Panc1 (cell line): Measurements from ENCODE around the gene COL5A2. TPM values are rescaled to one million over a fixed set of nuclear protein-coding genes. Genes with fewer than 3 reads are reported as not detected.

Source experiments
- ATAC-seq: fragments of 200-7000 bp; cut with Tn5 transposase; 2 replicates; pipeline ENCODE4 v1.9.1; 2020; ENCODE audit warnings: mild to moderate bottlenecking, moderate library complexity
- BruUV-seq: library from RNA; stranded (reverse); fragments of 400-500 nt; replicated peaks from 2 replicates; lab custom pipeline; 2021; lab: Mats Ljungman, UMichigan
- CTCF ChIA-PET: fragments of 300-600 bp; sonication (Branson Sonifier 250); formaldehyde crosslinking; loops from one replicate; lab custom pipeline; 2022; ENCODE audit warnings: antibody characterized with exemption; lab: Charles Lee
- POLR2A ChIA-PET: fragments of 300-600 bp; sonication (Branson Sonifier 250); formaldehyde crosslinking; loops from one replicate; lab custom pipeline; 2022; ENCODE audit warnings: antibody characterized with exemption; lab: Charles Lee
- DNase-seq: peaks from one replicate; pipeline ENCODE4 v3.0.0-alpha.2; 2010; ENCODE audit warnings: low read depth, low spot score
- H3K27ac ChIP-seq: 2 replicates; pipeline ENCODE4 v1.5.1; 2011; ENCODE audit warnings: mild to moderate bottlenecking, low read length, inconsistent platforms
- H3K27me3 ChIP-seq: fragments of 200-500 bp; sonication (Bioruptor generic); 2 replicates; pipeline ENCODE4 v1.6.0; 2014; ENCODE audit warnings: low read length, inconsistent platforms; ENCODE audit not compliant: control insufficient read depth, insufficient read depth
- H3K36me3 ChIP-seq: fragments of 200-500 bp; sonication (Bioruptor generic); 2 replicates; pipeline ENCODE4 v1.5.1; 2014; ENCODE audit warnings: inconsistent platforms, mild to moderate bottlenecking, low read length, moderate library complexity; ENCODE audit not compliant: control insufficient read depth, insufficient read depth
- H3K4me1 ChIP-seq: 2 replicates; pipeline ENCODE4 v1.5.1; 2011; ENCODE audit warnings: inconsistent platforms, mild to moderate bottlenecking, low read length, moderate library complexity; ENCODE audit not compliant: control insufficient read depth, insufficient read depth
- H3K4me3 ChIP-seq, 2 experiments: 2 replicates each; pipeline ENCODE4 v1.5.1; 2011 to 2012; ENCODE audit warnings: low read depth in 2 of 2, low read length in 2 of 2, mild to moderate bottlenecking in 2 of 2, inconsistent platforms in 1 of 2, moderate library complexity in 1 of 2
- H3K9me3 ChIP-seq: fragments of 200-500 bp; sonication (Bioruptor generic); 2 replicates; pipeline ENCODE4 v1.5.1; 2014; ENCODE audit warnings: low read depth, mild to moderate bottlenecking, inconsistent platforms, low read length, moderate library complexity; ENCODE audit not compliant: control insufficient read depth, insufficient read depth
- CTCF ChIP-seq: fragments of 450-650 bp; IDR thresholded peaks from 2 replicates; pipeline ENCODE4 v1.5.1; 2017; ENCODE audit warnings: mild to moderate bottlenecking
- POLR2AphosphoS5 ChIP-seq: IDR thresholded peaks from 2 replicates; pipeline ENCODE4 v1.6.1; 2012; ENCODE audit warnings: mild to moderate bottlenecking, low read depth, low read length, moderate library complexity
- REST ChIP-seq, 2 experiments: IDR thresholded peaks; 2 replicates each; pipeline ENCODE4 v1.6.1; 2011 to 2012; ENCODE audit warnings: low read depth in 2 of 2, control low read depth in 1 of 2, low read length in 1 of 2, mild to moderate bottlenecking in 1 of 2, moderate library complexity in 1 of 2; ENCODE audit not compliant: insufficient read depth in 1 of 2
- SIN3A ChIP-seq: IDR thresholded peaks from 2 replicates; pipeline ENCODE4 v1.6.1; 2012; ENCODE audit warnings: low read depth, mild to moderate bottlenecking, low read length, moderate library complexity, borderline replicate concordance; ENCODE audit not compliant: insufficient read depth
- TCF7L2 ChIP-seq: IDR thresholded peaks from 2 replicates; pipeline ENCODE4 v1.6.1; 2011; ENCODE audit warnings: mild to moderate bottlenecking, low read depth, low read length, inconsistent platforms
- in situ Hi-C: cut with HindIII; loops from 2 replicates; pipeline ENCODE4 v1.10.0; 2016; ENCODE audit warnings: low sequenced_read_pairs, low pct_unique_long_range_greater_than_20kb
- intact Hi-C: fragments of 100-400 bp; cut with micrococcal nuclease; formaldehyde crosslinking; loops from one replicate; pipeline ENCODE4 v1.10.0; 2022; ENCODE audit not compliant: unreplicated experiment
- total RNA-seq: library from RNA; stranded (reverse); gene quantifications from one replicate; pipeline ENCODE4 v1.2.1, GENCODE V29; 2021; ENCODE audit not compliant: unreplicated experiment

COL5A2 gene
- total RNA-seq, 1 experiment from 2014 or later, result 144 TPM

- H3K4me3 ChIP-seq, result no peak overlapping the region
- CTCF ChIA-PET, result no interaction called here
- POLR2A ChIA-PET, result no interaction called here
- DNase-seq (no peak), ATAC-seq (no peak)
- BruUV-seq, result no TSS peak
- H3K36me3 ChIP-seq, result no peaks in the 10 kb centered on the region
- no peak overlapping the region for H3K27ac ChIP-seq
- H3K9me3 ChIP-seq, result no peaks in the 10 kb centered on the region
- no peaks in the 10 kb centered on the region for H3K27me3 ChIP-seq
- intact Hi-C loops, result no loop called here
- TF ChIP-seq CTCF (no peak), SIN3A (no peak), TCF7L2 (no peak), POLR2AphosphoS5 (no peak), REST (IDR thresholded peaks at IDR 0.05; ENCODE audit: insufficient read depth in 1 of 2, low read depth in 2 of 2, low read length in 1 of 2) (no peak)
- H3K4me1 ChIP-seq, result no peaks in the 10 kb centered on the region
- in situ Hi-C loops, result no loop called here
These were observed 169.0 kb downstream of the COL5A2 start for GRCh38 chr2:189010536-189010935.

- Histone ChIP-seq H3K27ac (no peak overlapping the region), H3K27me3 (no peaks in the 10 kb centered on the region), H3K36me3 (no peaks in the 10 kb centered on the region), H3K4me3 (no peak overlapping the region), H3K9me3 (no peaks in the 10 kb centered on the region), H3K4me1 (no peaks in the 10 kb centered on the region)
- POLR2A ChIA-PET, result no interaction called here
- ATAC-seq, result no peak
- DNase-seq, result no peak
- no TSS peak for BruUV-seq
- intact Hi-C loops (no loop called here), in situ Hi-C loops (no loop called here)
- TF ChIP-seq SIN3A (no peak), POLR2AphosphoS5 (no peak), CTCF (no peak), REST (IDR thresholded peaks at IDR 0.05; ENCODE audit: insufficient read depth in 1 of 2, low read depth in 2 of 2, low read length in 1 of 2) (no peak), TCF7L2 (no peak)
- CTCF ChIA-PET, result no interaction called here
These were observed 170.9 kb downstream of the COL5A2 start for GRCh38 chr2:189008555-189009262.
